Dedifferentiated amniotic fluid mesenchymal stem cell (primary cell): ENCODE results near the gene C1D.
"Not testable (repeated sequence)": the region's sequence is repeated elsewhere in the genome, so short reads cannot be mapped to it uniquely, and the experiment has no call there.

Experiments used
- DNase-seq: peaks from one replicate; pipeline ENCODE4 v3.0.0-alpha.2; 2016; ENCODE audit errors: extremely low spot score

Gene C1D

GRCh38 chr2:67999332-67999731, 63.5 kb downstream of the C1D start:
- DNase-seq = no peak

GRCh38 chr2:67997903-67998302, 64.9 kb downstream of the C1D start:
- DNase-seq = no peak

- no peak for DNase-seq
Observed at GRCh38 chr2:67997528-67997900, 65.3 kb downstream of the C1D start.

- DNase-seq = no peak
Observed at GRCh38 chr2:67996772-67997527, 65.9 kb downstream of the C1D start.

- DNase-seq = no peak
Observed at GRCh38 chr2:67994716-67995115, 68.1 kb downstream of the C1D start.

GRCh38 chr2:67994069-67994468, 68.7 kb downstream of the C1D start:
- DNase-seq = not testable (repeated sequence)

- DNase-seq = no peak
Observed at GRCh38 chr2:67993329-67993728, 69.5 kb downstream of the C1D start.

- no peak for DNase-seq
Observed at GRCh38 chr2:67991456-67991855, 71.3 kb downstream of the C1D start.
